ENCODE results near the gene ETV7.

- no peak for TF ChIP-seq POLR2A (IDR thresholded peaks at IDR 0.05)
- TF ChIP-seq CTCF (IDR thresholded peaks at IDR 0.05), result no peak
These were observed 59.6 kb downstream of the ETV7 start for GRCh38 chr6:36327919-36328236.
